ENCODE results near the gene DYRK3. TPM values are rescaled to one million over a fixed set of nuclear protein-coding genes. Genes with fewer than 3 reads are reported as not detected.

Gene DYRK3
- 26.7 and 27.4 TPM in 2 replicates for total RNA-seq (2013; cell fraction: nucleolus; rRNA removed)
- total RNA-seq (2014; rRNA removed), result 10.7 and 11.1 TPM in 2 replicates
- 10.0 and 10.7 TPM in 2 replicates for total RNA-seq (2014; rRNA removed; fragmentation: Illumina TruSeq; extraction: Trizol)
- total RNA-seq (2021), result 8.9 and 11.2 TPM in 2 replicates
- 2.8 TPM for polyA plus RNA-seq (2011; ENCODE audit: low read depth)
- polyA plus RNA-seq (2011; rRNA removed), result 12.9 and 15.4 TPM in 2 replicates
- polyA plus RNA-seq (2011; cell fraction: cytosol; rRNA removed), result 8.8 and 9.4 TPM in 2 replicates
- polyA plus RNA-seq (2011; cell fraction: nucleus; rRNA removed), result 7.3 and 7.8 TPM in 2 replicates
- polyA plus RNA-seq (2012), result 3.7 and 6.0 TPM in 2 replicates
- 9.8 and 14.9 TPM in 2 replicates for polyA plus RNA-seq (2014; fragmentation: Illumina TruSeq; extraction: Trizol)
- polyA plus RNA-seq (2014; fragmentation: Nextera tagmentation; extraction: Ambion mirVana), result 1 to 10 TPM; 1.6 to 2.8 TPM
- 6.0 and 8.6 TPM in 2 replicates for polyA plus RNA-seq (2014; rRNA removed)
- polyA plus RNA-seq (2016; fragmentation: Nextera tagmentation; extraction: Ambion mirVana), result 10 to 100 TPM in 1 of 2 experiments, 1 to 10 TPM in 1; 10.0 to 11.7 TPM
- polyA minus RNA-seq (2011; rRNA and poly(A)+ RNA removed), result 15.7 and 16.0 TPM in 2 replicates
- 6.0 and 7.1 TPM in 2 replicates for polyA minus RNA-seq (2011; cell fraction: cytosol; rRNA and poly(A)+ RNA removed)
- polyA minus RNA-seq (2011; cell fraction: nucleus; rRNA and poly(A)+ RNA removed), result 5.1 and 8.2 TPM in 2 replicates
- percentile 78 among the genes with signal in this experiment for Bru-seq, nascent RNA
- BruChase-seq, experiment 1, labeled RNA remaining after a 6-hour chase, result percentile 82 among the genes with signal in this experiment
- percentile 82 among the genes with signal in this experiment for BruChase-seq, experiment 2, labeled RNA remaining after a 2-hour chase
- long read RNA-seq, experiment 1, transcript DYRK3-203 (3 exons, 2,163 nt), result major isoform, 13 of 15 reads
- long read RNA-seq, experiment 1, partial matches to known transcripts, result 0 of 15 reads
- long read RNA-seq, experiment 1, other reads (novel, unspliced or antisense), result 2 of 15 reads
- long read RNA-seq, experiment 2, partial matches to known transcripts, result 4 of 14 reads
- long read RNA-seq, experiment 2, other reads (novel, unspliced or antisense), result 7 of 14 reads

- ATAC-seq (peak; percentile 92), FAIRE-seq (peak; percentile 38), DNase-seq (ENCODE audit: low read depth, low spot score) (peak; percentile 71)
- Histone ChIP-seq H3K4me3 (peak within 1 kb of the TSS; percentile 94), H4K20me1 (ENCODE audit: control insufficient read depth, insufficient read depth) (no peaks in the 10 kb centered on the region), H3K36me3 (ENCODE audit: control insufficient read depth in 2 of 2, insufficient read depth in 2 of 2, low read length in 1 of 2) (no peaks in the 10 kb centered on the region), H3K9ac (ENCODE audit: control insufficient read depth, insufficient read depth, low read length) (peak within 1 kb of the TSS; percentile 76), H3K4me1 (ENCODE audit: control insufficient read depth, insufficient read depth, low read length) (peaks cover 26% of the 10 kb centered on the region), H2AFZ (ENCODE audit: control insufficient read depth, low read depth, low read length) (peak within 1 kb of the TSS; percentile 92), H3K9me3 (replicated peaks; ENCODE audit: control insufficient read depth, insufficient read depth, low read length) (no peaks in the 10 kb centered on the region), H3K79me2 (ENCODE audit: control insufficient read depth, insufficient read depth, low read length) (peaks cover 18% of the 10 kb centered on the region), H3K27me3 (replicated peaks in 1 of 2; ENCODE audit: control insufficient read depth in 2 of 2, insufficient read depth in 2 of 2, low read length in 1 of 2) (no peaks in the 10 kb centered on the region), H3K4me2 (ENCODE audit: control insufficient read depth, insufficient read depth) (peak within 1 kb of the TSS; percentile 99), H3K27ac (ENCODE audit: control insufficient read depth, insufficient read depth) (peak within 1 kb of the TSS; percentile 62)
- WGBS (ENCODE audit: insufficient coverage, insufficient replicate concordance, low lambda C conversion rate, missing lambda C conversion rate), result under 1% methylated on average over 77 of the region's 84 CpGs
- intact Hi-C loops (cut with micrococcal nuclease; ENCODE audit: unreplicated experiment) (loop anchor here (2.0 to 10.0 kb wide), 4 partner anchors 23 to 277 kb away; partner anchors contain the start of gene EIF2D), in situ Hi-C loops (cut with MboI) (no loop called here)
- no TSS peak for BruUV-seq (replicated peaks)
- POLR2A ChIA-PET, result interaction anchor here (0.7 to 7.5 kb wide), 19 partner anchors 13 to 284 kb away, joined by 3 to 92 read pairs (median 5); partner anchors contain the start of genes EIF2D, IKBKE and RASSF5
- SMC1A ChIA-PET (ENCODE audit: uncharacterized antibody, unreplicated experiment), result interaction anchor here (0.6 to 10.6 kb wide), 40 partner anchors 9 to 441 kb away, joined by 3 to 301 read pairs (median 4); partner anchors contain the start of genes EIF2D, FCMR and IL19
- RAD21 ChIA-PET (ENCODE audit: unreplicated experiment), result interaction anchor here (0.7 to 8.7 kb wide), 33 partner anchors 12 to 347 kb away, joined by 3 to 207 read pairs (median 5); partner anchors contain the start of genes EIF2D, FCMR, IKBKE and IL19
- CTCF ChIA-PET, result interaction anchor here (0.7 to 19.1 kb wide), 38 partner anchors 8 to 347 kb away, joined by 3 to 1150 read pairs (median 5); partner anchors contain the start of genes EIF2D, FCMR and IKBKE
- TF ChIP-seq TBL1XR1 (IDR thresholded peaks at IDR 0.05; ENCODE audit: low read depth, low read length), result 0 out of 2 replicates have a peak, but pooled peaks have one; percentile 6
- no peak for TF ChIP-seq ATF7 (IDR thresholded peaks at IDR 0.05; ENCODE audit: low read depth)
- TF ChIP-seq NKRF (conservative IDR thresholded peaks at IDR 0.05), result peak; percentile 92
- TF ChIP-seq MTA2 (IDR thresholded peaks at IDR 0.05; ENCODE audit: low read depth), result no peak
- TF ChIP-seq NFYB (IDR thresholded peaks at IDR 0.05; ENCODE audit: insufficient read depth, low read depth, low read length), result no peak
- peak; percentile 89 for TF ChIP-seq ZNF687 (IDR thresholded peaks at IDR 0.05)
Measured at GRCh38 chr1:206635080-206635977, at the start of gene DYRK3. Gene DYRK3, plus strand, starts transcription at chr1:206635536. Its CDS starts 168 bp downstream, at chr1:206635704.
